OCI-LY3 (cell line): ENCODE results near the gene CYSRT1.
"Not testable (repeated sequence)": the region's sequence is repeated elsewhere in the genome, so short reads cannot be mapped to it uniquely, and the experiment has no call there.

Experiments used
- H2AFZ ChIP-seq: fragments of 200-600, 300-600 bp; shearing (Covaris generic); 2 replicates; pipeline ENCODE4 v1.6.0; 2014; ENCODE audit warnings: antibody characterized with exemption, low read depth, low read length
- H3K27ac ChIP-seq: fragments of 200-600, 300-600 bp; sonication (generic); 2 replicates; pipeline ENCODE4 v1.5.1; 2014; ENCODE audit warnings: mild to moderate bottlenecking, low read length, moderate library complexity, mixed read lengths
- H3K27me3 ChIP-seq: fragments of 200-600, 300-600 bp; sonication (generic); 2 replicates; pipeline ENCODE4 v1.6.1; 2014; ENCODE audit warnings: low read depth, low read length, mixed read lengths
- H3K36me3 ChIP-seq: fragments of 200-600, 300-600 bp; sonication (generic); replicated peaks from 2 replicates; pipeline ENCODE3; 2014; ENCODE audit warnings: low read depth, low read length, mixed read lengths
- H3K4me1 ChIP-seq: fragments of 300-600, 200-600 bp; sonication (generic); 2 replicates; pipeline ENCODE4 v1.6.1; 2014; ENCODE audit warnings: low read length, mixed read lengths
- H3K4me2 ChIP-seq: fragments of 200-600, 300-600 bp; sonication (generic); 2 replicates; pipeline ENCODE4 v1.6.1; 2014; ENCODE audit warnings: low read length, mixed read lengths
- H3K4me3 ChIP-seq: fragments of 300-600, 200-600 bp; sonication (generic); 2 replicates; pipeline ENCODE4 v1.5.1; 2014; ENCODE audit warnings: antibody characterized with exemption, mild to moderate bottlenecking, low read length, moderate library complexity
- H3K79me2 ChIP-seq: fragments of 300-600, 200-600 bp; shearing (Covaris generic); 2 replicates; pipeline ENCODE4 v1.6.1; 2014; ENCODE audit warnings: mild to moderate bottlenecking, low read length, mixed read lengths
- H3K9ac ChIP-seq: fragments of 300-600, 200-600 bp; shearing (Covaris generic); 2 replicates; pipeline ENCODE4 v1.6.0; 2014; ENCODE audit warnings: mild to moderate bottlenecking, low read length, moderate library complexity
- H3K9me3 ChIP-seq: fragments of 200-600, 300-600 bp; shearing (Covaris generic); 2 replicates; pipeline ENCODE4 v1.6.1; 2014; ENCODE audit warnings: low read length, mixed read lengths; ENCODE audit not compliant: insufficient read depth
- H4K20me1 ChIP-seq: fragments of 200-600, 300-600 bp; sonication (generic); 2 replicates; pipeline ENCODE4 v1.6.1; 2016; ENCODE audit warnings: low read length, mixed read lengths; ENCODE audit not compliant: insufficient read depth
- CTCF ChIP-seq: fragments of 200-600, 300-600 bp; sonication (generic); IDR thresholded peaks from 2 replicates; pipeline ENCODE4 v1.5.1; 2014; ENCODE audit warnings: antibody characterized with exemption, low read length, low read depth
- EZH2phosphoT487 ChIP-seq: fragments of 200-600 bp; shearing (Covaris generic); IDR thresholded peaks from 2 replicates; pipeline ENCODE4 v1.6.1; 2018; ENCODE audit warnings: antibody characterized with exemption, mixed run types, low read depth

Gene CYSRT1

DNA sequence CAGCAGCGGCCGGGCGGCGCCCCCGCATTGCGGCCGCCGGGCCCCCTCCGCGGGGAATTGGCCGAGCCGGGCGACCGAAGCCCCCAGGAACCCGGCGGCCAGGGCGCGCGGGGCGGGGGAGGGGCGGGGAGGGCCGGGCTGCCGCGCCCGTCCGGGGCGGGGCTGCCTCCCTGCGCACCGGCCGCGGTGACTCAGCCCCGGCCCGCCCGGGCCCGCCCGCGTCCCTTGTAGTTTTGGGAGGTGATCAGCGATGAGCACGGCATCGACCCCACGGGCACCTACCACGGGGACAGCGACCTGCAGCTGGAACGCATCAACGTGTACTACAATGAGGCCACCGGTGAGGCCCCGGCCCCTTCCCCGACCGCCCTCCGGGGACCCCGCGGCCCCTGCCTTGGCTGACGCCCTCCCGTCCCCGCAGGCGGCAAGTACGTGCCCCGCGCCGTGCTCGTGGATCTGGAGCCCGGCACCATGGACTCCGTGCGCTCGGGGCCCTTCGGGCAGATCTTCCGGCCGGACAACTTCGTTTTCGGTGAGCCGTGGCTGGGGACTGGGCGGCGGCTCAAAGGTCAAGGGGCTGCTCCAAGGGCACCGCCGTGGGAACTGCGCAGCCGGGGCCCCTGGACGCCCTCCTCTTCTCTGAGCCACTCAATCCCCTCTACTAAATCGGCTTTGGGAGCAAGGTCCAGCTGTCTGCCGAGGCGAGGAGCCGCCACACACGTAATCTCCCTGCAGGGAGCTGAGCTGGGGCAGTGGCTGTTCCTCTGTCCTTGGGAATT lies 16.7 kb downstream of the CYSRT1 start:
- Histone ChIP-seq H3K4me1 (peaks cover 24% of the 10 kb centered on the region), H3K36me3 (peaks cover 20% of the 10 kb centered on the region), H3K27ac (peak overlapping the region; percentile 63), H3K27me3 (no peaks in the 10 kb centered on the region), H3K4me2 (peak overlapping the region; percentile 95), H3K79me2 (peaks cover 47% of the 10 kb centered on the region), H3K9ac (peak overlapping the region; percentile 91), H4K20me1 (peaks cover 26% of the 10 kb centered on the region), H3K9me3 (no peaks in the 10 kb centered on the region), H2AFZ (no peak overlapping the region), H3K4me3 (peak overlapping the region; percentile 97)
- TF ChIP-seq EZH2phosphoT487 (no peak), CTCF (no peak)

- Histone ChIP-seq H3K27me3 (no peaks in the 10 kb centered on the region), H2AFZ (no peak overlapping the region), H3K4me3 (peak overlapping the region; percentile 97), H3K9ac (peak overlapping the region; percentile 91), H3K36me3 (peaks cover 20% of the 10 kb centered on the region), H3K27ac (no peak overlapping the region), H3K4me1 (peaks cover 16% of the 10 kb centered on the region), H3K79me2 (peaks cover 43% of the 10 kb centered on the region), H3K9me3 (no peaks in the 10 kb centered on the region), H3K4me2 (peak overlapping the region; percentile 95), H4K20me1 (peaks cover 26% of the 10 kb centered on the region)
- TF ChIP-seq CTCF (no peak), EZH2phosphoT487 (no peak)
Measured at GRCh38 chr9:137242269-137243203, 17.6 kb downstream of the CYSRT1 start.

DNA sequence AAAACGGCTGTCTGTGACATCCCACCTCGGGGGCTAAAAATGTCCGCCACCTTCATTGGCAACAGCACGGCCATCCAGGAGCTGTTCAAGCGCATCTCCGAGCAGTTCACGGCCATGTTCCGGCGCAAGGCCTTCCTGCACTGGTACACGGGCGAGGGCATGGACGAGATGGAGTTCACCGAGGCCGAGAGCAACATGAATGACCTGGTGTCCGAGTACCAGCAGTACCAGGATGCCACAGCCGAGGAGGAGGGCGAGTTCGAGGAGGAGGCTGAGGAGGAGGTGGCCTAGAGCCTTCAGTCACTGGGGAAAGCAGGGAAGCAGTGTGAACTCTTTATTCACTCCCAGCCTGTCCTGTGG lies 18.3 kb downstream of the CYSRT1 start:
- not testable (repeated sequence) for H3K9ac ChIP-seq, H3K4me1 ChIP-seq, H2AFZ ChIP-seq, H3K9me3 ChIP-seq, H3K4me2 ChIP-seq, H3K4me3 ChIP-seq, H3K27me3 ChIP-seq, H3K27ac ChIP-seq
- Histone ChIP-seq H3K36me3 (peaks cover 20% of the 10 kb centered on the region), H3K79me2 (peaks cover 40% of the 10 kb centered on the region), H4K20me1 (peaks cover 26% of the 10 kb centered on the region)

- peaks cover 20% of the 10 kb centered on the region for H3K36me3 ChIP-seq
- no peaks in the 10 kb centered on the region for H3K27me3 ChIP-seq
- H3K9ac ChIP-seq: no peak overlapping the region
- H4K20me1 ChIP-seq: peaks cover 26% of the 10 kb centered on the region
- H3K9me3 ChIP-seq: no peaks in the 10 kb centered on the region
- no peak overlapping the region for H3K4me2 ChIP-seq
- H2AFZ ChIP-seq: no peak overlapping the region
- peaks cover 34% of the 10 kb centered on the region for H3K79me2 ChIP-seq
- H3K4me1 ChIP-seq: peaks cover 7% of the 10 kb centered on the region
- TF ChIP-seq EZH2phosphoT487 (no peak), CTCF (no peak)
- H3K4me3 ChIP-seq: no peak overlapping the region
- H3K27ac ChIP-seq: no peak overlapping the region
Measured at GRCh38 chr9:137243626-137244485, 18.9 kb downstream of the CYSRT1 start.
